Superior temporal gyrus (tissue), 1 donor: Measurements from ENCODE around the gene NPIPB8.
"Not testable (repeated sequence)": the region's sequence is repeated elsewhere in the genome, so short reads cannot be mapped to it uniquely, and the experiment has no call there.

Experiments used
- DNase-seq: peaks from one replicate; pipeline ENCODE4 v3.0.0-alpha.2; 2016; ENCODE audit errors: extremely low spot score

Gene NPIPB8

GRCh38 chr16:28637765-28638164, at the start of gene NPIPB8:
Gene NPIPB8, plus strand, starts transcription at chr16:28638065. Its CDS starts 296 bp downstream, at chr16:28638361.
- not testable (repeated sequence) for DNase-seq

DNA sequence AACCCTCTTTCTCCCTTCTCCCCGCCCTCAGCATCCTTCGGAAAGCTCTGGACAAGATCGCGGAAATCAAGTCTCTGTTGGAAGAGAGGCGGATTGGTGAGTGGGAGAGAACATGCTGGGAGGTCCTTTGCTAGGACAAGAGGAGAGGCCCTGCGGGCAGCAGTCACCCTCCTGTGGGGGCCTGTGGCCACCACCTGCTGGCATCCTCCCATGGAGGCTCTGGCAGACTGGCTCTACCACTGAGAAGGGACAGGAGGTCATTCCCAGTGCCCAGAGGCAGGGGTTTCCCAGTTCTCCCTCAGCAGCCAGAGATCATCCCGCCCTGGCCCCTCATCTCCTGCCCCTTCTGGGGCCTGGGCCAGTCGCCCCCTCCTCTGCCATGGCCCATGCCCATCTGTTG, 48.8 kb upstream of the NPIPB8 start:
- DNase-seq: no peak

DNA sequence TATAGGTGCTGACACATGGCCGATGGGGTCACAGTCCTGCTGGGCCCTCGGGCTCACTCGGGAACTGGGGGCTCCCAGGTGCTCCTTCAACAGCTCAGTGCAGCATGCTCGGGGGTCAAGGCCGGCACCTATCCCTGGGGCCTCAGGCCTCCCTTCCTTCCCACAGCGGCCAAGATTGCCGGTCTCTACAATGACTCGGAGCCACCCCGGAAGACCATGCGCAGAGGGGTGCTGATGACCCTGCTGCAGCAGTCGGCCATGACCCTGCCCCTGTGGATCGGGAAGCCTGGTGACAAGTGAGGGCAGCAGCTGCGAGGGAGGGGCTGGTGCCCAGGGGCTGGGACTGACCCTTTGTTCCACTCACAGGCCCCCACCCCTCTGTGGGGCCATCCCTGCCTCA, 47.9 kb upstream of the NPIPB8 start:
- DNase-seq: no peak

- no peak for DNase-seq
Measured at GRCh38 chr16:28590384-28591340, 47.2 kb upstream of the NPIPB8 start.

GRCh38 chr16:28591355-28591754, 46.5 kb upstream of the NPIPB8 start:
- DNase-seq: no peak

- no peak for DNase-seq
Measured at GRCh38 chr16:28592511-28592910, 45.4 kb upstream of the NPIPB8 start.

DNA sequence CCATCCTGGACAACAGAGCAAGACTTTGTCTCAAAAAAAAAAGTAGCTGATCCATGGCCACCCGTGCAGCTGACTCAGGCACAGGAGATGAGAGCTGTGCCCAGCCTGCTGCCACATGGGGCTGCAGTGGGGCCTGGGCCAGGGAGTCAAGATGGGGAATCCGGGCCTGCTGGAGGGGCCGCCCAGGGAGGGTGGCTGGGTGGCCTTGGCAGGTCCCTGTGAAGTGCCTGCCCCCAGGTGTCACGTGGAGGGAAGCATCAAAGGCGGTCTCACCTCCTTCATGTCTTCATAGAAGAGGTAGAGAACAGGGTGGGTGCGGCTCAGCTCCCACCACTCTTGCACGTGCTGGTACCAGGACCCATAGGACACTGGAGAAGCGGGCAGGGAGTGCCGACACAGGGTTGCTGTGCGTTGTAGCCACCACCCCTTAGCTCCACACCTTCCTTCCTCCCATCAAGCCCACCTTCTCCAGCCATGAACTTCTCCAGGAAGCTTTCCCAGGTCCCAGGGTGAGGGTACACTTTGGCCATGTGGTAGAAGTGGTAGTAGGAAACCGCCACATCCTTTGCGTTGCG, 44.8 kb upstream of the NPIPB8 start:
- DNase-seq: no peak

GRCh38 chr16:28595451-28595850, 42.4 kb upstream of the NPIPB8 start:
- DNase-seq: not testable (repeated sequence)

DNA sequence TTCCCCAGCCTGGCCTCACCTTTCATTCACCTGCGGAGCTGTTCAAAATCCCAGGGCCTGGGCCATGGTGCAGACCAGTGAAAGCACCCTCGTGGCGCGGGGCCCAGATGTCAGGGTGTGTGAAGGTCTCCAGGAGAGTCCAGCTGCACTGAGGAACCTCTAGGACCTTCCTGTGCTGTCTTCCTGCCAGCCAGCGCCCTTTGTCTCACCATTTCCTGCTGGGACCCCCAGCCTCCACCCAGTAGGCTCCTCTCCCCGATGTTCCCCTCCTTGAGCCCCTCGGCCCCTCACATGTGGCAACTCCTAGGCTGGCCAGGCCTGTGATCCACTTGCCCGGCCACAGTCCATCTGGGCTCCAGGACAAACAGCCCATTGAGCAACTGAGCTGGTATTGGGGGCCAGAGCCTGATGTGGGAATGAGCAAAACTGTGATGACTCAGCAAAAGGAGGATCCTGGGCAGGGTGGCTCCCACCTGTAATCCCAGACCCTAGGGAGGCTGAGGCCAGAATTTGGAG, 41.7 kb upstream of the NPIPB8 start:
- DNase-seq: no peak

- no peak for DNase-seq
Measured at GRCh38 chr16:28596840-28597691, 40.8 kb upstream of the NPIPB8 start, which contains the start of gene SULT1A2. Gene SULT1A2, minus strand, starts transcription at chr16:28597050. Its CDS starts 1,120 bp downstream, at chr16:28595930.

- DNase-seq: no peak
Measured at GRCh38 chr16:28597692-28598261, 40.1 kb upstream of the NPIPB8 start.

DNA sequence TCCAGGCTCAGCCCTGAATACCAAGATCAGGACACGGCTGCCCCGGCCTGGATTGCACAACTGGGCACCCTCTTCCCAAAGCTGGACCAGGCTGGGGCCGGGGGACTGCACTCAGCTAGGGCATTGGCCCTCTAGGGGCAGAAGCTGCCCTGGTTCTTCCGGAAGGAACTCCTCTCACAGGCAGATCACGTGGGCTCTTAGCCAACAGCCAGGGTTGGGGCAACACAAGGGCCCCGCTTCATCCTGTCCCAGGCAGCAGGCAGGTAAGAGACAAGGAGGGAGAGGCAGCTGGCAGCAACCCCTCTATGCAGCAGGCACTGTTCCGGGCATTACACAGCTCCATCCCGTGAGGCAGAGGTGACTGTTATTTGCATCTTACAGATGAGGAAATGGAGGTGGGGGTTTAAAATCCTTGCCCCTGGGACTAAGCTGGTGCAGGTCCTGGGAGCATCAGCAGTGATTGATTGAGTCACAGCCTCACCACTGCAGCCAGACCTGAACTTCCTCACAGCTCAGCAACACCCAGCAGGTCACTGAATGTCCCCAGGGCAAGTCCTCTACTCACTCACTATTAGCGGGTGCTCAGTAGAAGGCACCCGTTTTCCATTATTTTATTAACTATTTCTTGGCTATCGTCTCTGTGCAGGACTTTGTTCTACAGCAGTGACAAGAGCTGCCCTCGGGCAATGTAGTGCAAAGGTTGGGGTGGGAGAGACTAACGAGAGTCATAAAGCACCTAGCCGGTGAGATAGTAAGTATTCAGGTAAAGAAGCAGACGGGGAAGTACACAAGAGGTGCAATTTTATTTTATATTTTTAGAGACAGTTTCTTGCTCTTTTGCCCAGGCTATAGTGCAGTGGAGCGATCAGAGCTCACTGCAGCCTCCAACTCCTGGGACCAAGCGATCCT, 38.2 kb upstream of the NPIPB8 start:
- DNase-seq: not testable (repeated sequence)

- not testable (repeated sequence) for DNase-seq
Measured at GRCh38 chr16:28600965-28601364, 36.9 kb upstream of the NPIPB8 start.

- DNase-seq: not testable (repeated sequence)
Measured at GRCh38 chr16:28601589-28601988, 36.3 kb upstream of the NPIPB8 start.

DNA sequence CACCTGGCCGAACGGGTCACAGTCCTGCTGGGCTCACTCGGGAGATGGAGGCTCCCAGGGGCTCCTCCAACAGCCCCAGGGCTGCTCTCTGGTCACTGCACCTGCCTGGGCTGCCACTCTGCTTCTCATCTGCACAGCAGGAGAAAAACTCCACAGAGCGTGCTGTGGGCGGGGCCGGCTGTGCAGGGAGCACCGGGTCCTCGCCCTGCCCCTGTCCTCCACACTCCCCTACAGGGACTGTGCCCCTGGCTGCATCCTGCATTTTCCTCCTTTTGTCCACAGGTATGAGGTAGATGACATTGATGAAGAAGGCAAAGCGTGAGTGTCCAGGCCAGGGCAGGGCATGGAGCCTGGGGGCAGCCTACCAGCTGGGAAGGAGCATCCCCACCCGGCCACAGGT, 35.8 kb upstream of the NPIPB8 start:
- DNase-seq: not testable (repeated sequence)

GRCh38 chr16:28602529-28602928, 35.3 kb upstream of the NPIPB8 start:
- no peak for DNase-seq

DNA sequence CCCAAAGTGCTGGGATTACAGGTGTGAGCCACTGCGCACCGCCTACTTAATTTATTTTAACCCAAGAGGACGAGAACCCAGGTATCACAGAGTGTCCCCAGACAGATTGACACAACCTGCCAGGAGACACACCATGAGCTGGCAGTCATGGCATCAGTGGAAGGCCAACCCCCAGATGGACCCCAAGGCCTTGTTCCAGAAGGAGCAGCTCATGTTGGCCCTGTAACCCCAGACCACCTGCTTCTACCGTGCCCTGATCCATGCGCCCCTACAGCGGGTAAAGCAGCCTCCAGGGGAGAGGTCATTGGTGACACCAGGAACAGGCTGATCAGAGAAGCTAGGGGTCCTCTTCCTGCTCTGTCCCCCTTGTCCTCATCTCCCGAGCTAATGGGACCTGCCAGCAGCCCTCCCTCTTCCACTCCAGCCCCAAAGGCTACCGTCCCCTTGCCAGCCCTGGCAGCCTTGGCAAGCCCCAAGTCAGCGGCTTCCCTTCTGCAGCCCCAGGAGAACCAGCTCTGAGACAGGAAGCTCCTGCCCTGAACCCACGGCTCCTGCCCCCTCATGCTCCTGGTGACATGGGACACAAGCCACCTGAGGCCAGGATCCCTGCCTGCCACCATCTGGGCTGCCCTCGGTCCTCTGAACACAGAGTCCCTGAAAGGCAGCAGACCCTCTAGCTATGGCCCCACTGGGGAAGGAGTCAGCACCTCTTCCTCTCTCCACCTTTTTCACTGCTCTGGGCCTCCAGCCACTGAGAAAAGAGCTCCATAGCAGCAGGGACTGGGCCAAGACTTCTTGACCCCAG, 34.3 kb upstream of the NPIPB8 start:
- no peak for DNase-seq

GRCh38 chr16:28604186-28604565, 33.7 kb upstream of the NPIPB8 start:
- no peak for DNase-seq

DNA sequence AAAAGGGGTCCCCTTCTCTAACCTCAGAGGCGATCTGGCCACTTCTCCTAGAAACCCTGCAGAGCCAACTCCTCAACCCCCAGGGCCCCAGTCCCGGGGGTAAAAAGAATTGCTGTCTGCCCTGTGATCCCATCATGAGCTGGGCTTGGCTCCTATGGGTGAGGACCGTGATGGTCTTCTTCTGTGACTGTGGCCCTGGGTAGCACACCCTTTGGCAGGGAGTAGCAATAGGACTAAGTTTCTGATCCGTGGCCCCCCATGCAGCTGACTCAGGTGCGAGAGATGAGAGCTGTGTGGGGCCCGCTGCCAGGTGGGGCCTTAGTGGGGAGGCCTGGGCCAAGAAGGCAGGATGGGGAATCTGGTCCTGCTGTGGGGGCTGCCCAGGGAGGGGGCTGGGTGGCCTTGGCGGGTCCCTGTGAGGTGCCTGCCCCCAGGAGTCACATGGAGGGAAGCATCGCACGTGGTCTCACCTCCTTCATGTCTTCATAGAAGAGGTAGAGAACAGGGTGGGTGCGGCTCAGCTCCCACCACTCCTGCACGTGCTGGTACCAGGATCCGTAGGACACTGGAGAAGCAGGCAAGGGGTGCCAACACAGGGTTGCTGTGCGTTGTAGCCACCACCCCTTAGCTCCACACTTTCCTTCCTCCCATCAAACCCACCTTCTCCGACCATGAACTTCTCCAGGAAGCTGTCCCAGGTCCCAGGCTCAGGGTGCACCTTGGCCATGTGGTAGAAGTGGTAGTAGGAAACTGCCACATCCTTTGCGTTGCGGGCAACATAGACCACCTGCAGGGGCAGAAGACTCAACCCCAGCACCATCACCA, 31.4 kb upstream of the NPIPB8 start:
- DNase-seq: no peak
